ENCODE results near the gene NCKAP5L.

DNA sequence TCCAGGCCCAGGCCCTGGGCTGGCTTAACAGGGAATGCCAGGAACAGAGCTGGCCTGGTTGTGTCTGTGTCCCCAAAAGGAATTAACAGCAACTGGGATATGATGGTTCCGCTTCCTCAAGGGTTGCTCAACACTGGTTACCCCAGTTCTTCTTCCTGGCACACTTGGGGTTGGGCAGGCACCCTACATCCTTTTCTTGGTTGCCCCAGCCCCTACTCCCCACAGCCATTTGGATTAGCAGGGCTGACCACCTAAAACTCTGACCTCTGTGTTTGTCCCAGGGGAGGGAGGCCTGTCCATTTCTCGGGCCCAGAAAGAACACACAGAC lies 30.8 kb downstream of the NCKAP5L start:
- no peak for TF ChIP-seq EZH2 (IDR thresholded peaks at IDR 0.05; ENCODE audit: low read length)
- TF ChIP-seq CTCF (optimal IDR thresholded peaks at IDR 0.05 in 1 of 3, IDR thresholded peaks at IDR 0.05 in 1 of 3, conservative IDR thresholded peaks at IDR 0.05 in 1 of 3; ENCODE audit: extremely low read depth in 1 of 3, insufficient read depth in 2 of 3, low read length in 3 of 3) = no peak
